Bone marrow (tissue), 2 donors: ENCODE measurements around the gene PCP2.

Experiments used
- DNase-seq, 2 donors: peaks; one replicate each; lab custom pipeline; 2025; lab: John Stamatoyannopoulos, UW

The PCP2 gene

DNA sequence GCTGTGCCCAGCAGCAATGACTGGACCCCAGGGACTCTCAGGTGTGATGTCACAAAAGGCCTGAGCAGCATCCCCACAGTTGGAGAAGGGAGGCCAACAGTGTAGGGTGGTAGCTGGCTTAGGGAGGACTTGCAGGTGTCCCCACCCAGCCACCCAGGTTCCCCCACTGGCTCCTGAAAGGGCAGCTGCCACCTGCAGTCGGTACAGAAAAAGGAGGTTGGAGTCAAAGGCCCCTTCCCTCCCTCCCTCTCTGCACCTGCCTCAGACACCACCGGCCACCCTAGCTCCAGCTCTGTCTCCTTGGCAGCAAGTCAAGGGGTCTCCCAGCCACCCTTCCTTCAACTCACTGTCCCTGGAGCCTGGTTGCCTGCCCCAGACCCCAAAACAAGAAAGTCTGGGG lies at the start of gene PCP2:
Gene PCP2 (minus strand): TSS at position 22 of the 400 bp plus-strand sequence. CDS start 262 bp downstream, outside the sequence.
- DNase-seq, result no peak

DNA sequence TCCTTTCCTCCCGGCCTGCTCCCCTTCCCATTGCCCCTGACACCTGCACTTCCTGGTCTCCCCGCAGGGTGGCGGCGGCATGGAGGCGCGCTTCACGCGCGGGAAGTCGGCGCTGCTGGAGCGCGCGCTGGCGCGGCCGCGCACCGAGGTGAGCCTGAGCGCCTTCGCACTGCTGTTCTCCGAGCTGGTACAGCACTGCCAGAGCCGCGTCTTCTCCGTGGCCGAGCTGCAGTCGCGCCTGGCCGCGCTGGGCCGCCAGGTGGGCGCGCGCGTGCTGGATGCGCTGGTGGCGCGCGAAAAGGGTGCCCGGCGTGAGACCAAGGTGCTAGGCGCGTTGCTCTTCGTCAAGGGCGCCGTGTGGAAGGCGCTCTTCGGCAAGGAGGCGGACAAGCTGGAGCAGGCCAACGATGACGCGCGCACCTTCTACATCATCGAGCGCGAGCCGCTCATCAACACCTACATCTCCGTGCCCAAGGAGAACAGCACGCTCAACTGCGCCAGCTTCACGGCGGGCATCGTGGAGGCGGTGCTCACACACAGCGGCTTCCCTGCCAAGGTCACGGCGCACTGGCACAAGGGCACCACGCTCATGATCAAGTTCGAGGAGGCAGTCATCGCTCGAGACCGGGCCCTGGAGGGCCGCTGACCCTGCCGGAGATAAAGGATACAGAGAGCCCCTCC lies 48.8 kb upstream of the PCP2 start:
- no peak for DNase-seq

DNA sequence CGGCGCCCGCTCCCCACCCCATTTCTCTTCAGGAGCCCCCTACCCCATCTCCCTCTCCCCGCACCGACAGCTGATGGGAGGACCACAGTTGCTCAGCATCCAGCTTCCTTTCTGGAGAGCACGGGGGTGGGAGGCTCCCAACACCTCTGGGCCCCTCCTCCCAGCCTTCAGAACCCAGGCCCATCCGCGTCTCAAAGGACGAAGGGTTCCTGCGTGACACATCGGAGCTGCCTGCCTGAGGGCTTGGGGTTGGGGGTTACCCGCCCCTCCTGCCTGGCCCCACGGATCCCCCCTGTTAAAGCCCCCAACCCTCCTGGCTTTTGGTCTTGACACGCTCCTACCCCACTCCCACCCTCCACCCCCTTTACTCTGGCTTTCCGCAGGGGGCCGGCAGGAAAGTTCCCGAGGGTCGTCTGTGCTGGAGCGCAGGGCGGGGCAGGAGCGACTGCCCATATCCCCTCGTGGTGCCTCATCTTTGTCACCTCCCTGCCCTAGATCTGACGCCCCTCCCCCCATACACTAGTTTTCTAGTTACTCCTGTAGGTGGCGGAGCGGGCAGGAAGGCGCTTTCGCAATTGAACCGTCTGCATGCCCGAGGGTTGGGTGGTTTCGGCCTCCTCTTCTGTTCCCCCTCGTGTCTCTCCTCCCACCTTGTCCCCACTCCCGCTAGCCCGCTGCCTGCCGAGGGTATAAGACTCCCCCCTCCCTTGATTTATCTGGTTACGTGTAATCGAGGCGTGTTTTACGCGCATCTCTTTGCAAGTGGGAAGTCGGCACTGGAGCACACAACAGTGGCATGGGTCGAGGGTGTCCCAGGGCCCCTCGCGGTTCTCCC lies 48.0 kb upstream of the PCP2 start:
- peak; percentile 80 to 83 for DNase-seq

DNA sequence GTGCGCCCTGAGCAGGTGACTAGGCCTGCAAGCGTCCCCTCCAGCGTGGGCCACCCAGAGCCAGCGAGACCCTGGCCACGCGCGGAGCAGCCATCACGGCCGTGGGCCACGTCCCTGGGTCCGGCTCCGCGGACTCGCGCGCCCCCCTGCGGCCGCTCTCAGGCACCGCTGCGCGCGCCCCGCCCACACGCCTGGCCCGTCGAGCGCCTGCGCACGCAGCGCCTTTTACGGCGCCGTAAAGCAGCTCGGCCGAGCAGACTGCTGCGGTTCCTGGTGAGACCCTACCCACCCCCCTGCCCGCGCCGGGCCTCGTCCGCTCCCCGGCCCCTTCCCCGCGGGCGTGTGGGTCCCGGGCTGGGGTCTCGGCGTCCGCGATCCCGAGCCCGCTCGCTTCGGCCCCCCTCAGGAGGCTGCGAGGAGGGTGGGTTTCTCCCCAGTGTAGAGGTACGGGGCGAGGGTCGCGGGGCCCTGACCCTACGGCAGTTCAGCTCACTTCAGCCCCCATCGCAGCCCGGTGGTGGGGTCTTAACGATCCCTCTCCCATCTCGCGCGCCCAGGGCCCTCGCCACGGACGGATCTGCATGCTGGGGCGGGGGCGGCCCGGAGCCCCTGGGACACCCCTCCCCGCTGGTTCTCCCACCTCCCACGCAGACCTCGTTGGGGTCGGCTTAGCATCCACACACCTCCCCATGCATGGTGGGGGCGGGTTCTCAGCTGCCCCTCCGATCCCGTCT lies 47.3 kb upstream of the PCP2 start, which contains the start of gene TRAPPC5:
Gene TRAPPC5 (plus strand): TSS at position 228 of the 734 bp plus-strand sequence. CDS start 1,421 bp downstream, outside the sequence.
- peak; percentile 50 to 76 for DNase-seq

DNA sequence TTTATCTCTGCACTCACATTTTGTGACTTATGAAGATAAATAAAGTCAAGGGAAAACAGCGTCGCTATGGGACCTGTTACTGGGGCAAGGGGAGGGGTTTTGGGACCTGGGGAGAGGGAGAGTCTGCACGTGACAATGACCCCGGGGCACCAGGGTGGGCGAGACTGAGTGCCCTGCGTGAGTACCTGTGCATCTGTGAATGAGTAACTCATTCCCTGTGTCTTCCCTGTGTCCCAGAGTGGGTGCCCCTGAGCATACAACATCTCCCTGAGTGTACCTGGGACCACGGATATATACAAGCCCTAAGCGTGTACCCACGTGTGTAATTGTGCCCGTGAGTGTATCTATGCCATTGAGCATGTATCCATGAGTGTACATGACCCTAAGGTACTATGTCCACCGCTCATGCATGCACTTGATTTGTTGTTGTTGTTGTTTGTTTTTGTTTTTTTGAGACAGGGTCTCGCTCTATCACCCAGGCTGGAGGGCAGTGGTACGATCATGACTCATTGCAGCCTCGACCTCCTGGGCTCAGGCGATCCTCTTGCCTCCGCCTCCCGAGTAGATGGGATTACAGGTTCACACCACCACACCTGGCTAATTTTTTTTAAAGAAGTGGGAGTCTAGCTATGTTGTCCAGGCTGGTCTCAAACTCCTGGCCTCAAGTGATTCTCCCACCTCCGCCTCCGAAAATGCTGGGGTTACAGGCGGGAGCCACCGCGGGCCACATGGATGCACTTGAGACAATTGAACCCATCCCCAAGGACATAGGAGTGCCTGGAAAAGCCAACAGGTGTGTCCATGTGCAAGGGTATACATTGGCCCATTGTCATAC lies 46.5 kb upstream of the PCP2 start:
- no peak for DNase-seq

DNA sequence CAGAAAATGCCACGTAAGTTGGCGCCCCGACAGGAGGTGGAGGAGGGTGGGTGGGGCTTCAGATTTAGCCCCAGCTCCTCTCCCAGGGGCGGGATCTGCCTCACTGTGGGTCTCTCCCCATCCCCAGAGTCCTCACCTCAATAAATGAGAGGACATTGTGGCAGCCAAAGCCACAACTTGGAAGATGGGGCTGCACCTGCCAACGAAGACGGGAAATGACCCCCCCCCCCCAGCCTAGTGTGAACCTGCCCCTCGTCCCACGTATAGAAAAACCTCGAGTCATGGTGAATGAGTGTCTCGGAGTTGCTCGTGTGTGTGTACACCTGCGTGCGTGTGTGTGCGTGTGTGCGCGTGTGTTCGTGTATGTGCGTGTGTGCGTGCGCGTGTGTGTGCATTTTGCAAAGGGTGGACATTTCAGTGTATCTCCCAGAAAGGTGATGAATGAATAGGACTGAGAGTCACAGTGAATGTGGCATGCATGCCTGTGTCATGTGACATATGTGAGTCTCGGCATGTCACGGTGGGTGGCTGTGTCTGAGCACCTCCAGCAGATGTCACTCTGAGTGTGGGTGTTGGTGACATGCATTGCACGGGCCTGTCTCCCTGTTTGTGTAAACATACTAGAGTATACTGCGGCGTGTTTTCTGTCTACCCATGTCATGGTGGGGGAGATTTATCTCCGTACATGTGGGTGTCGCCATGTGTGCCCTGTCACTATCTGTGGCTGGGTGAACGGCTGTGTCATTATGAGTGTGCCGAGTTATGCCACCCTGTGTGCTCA lies 45.6 kb upstream of the PCP2 start:
- peak in 1 of 2 donors; percentile 22 for DNase-seq

DNA sequence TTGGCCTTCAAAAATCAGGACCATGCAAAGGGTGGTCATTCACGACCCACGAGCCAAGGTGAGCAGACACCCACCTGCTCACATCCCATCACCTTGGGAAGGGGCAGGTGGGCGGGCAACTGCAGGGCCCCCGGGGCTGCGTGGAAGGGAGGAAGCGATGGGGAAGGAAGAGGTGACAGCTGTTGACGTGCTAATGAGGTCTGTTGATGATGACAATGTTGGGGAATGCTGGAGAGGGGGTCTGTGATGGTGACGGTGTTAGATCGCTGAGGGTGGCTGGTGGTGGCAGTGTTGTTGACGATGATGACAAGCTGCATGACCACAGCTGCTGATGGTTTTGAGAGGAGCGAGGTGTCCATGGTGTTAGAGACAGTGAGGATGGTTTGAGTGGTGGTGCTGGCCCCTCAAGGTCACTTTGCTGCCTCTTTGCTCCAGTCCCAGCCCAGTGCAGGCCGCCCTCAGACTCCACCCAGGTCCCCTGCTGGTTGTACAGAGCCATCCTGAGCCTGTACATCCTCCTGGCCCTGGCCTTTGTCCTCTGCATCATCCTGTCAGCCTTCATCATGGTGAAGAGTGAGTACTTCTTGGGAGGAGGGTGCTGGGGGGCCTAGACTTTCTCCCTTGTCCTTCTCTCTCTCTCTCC lies 44.3 kb upstream of the PCP2 start:
- DNase-seq, result no peak

DNA sequence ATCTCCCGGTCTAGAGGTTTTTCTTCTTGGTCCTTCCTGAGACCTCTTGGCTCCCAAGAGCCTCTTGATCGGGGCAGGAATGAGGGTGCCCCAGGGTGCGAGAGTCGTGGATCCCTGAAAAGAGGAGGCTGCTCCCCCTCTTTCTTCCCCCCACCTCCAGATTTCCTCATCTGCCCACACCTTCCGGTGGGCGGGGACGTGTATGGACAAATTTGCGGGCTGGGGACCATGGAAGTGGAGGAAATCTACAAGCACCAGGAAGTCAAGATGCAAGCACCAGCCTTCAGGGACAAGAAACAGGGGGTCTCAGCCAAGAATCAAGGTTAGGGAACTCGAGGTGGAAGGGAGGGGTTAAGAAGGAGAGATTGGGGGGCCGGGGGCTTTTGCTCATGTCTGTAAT lies 43.3 kb upstream of the PCP2 start, which contains the start of gene MCEMP1:
Gene MCEMP1 (plus strand): TSS at position 237 of the 400 bp plus-strand sequence. CDS start 31 bp downstream, at position 268.
- DNase-seq, result peak in 1 of 2 donors; percentile 25

DNA sequence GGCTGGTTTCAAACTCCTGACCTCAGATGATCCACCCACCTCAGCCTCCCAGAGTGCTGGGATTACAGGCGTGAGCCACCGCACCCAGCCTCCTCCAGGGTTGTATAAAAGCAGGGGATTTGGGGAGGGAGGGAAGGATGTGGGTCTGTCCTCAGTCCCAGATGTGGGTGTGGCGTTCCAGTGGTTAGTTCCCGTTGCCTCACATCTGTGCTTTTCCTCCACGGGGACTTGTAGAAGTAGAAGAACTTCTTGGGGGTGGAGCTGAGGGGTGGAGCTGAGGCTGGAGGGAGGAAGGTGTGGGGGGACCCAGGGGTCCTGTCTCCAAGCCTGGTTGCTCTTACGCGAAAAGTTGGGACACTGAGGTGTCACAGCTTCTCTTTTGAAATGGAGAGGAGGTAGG lies 42.9 kb upstream of the PCP2 start:
- no peak for DNase-seq

DNA sequence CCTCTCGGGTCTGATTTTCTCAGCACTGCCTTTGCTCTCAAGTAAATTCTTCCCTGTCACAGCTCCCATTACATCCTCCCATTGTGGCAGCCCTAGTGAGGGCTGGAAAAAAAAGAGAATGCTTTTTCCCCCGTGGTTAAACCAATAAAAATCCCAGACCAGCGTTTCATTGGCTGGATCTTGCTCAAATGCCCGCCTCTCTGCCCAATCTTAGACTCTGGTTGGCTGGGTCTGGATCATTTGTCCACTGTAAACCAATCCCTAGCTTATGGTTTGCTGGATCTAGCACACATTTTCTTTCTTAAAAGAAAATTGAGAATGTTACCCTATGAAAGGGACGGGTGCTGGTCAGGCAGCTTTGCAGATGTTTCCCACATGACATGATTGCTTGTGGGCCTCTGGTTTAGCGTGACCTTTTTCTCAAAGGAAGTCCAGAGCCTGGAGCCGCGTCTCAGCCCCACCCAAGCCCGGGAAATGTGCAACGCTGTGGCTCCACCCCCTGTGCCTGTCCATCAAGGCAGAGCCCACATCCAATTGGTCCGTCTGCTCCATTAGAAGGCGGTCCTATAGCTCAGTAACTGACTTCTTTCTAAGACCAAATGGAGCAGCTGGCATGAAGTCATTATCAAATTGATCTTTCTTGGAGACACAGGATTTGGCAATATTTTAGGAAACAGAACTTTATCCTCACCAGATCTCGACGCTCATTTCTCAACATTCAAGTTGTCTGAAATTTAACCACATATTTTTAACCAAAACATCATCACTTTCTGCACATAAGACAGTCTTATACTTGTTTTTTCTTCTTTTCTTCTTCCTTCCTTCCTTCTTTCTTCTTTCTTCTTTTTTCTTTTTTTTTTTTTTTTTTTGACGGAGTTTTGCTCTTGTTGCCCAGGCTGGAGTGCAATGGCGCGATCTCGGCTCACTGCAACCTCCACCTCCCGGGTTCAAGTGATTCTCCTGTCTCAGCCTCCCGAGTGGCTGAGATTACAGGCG lies 40.8 kb upstream of the PCP2 start:
- DNase-seq, result peak in 1 of 2 donors; percentile 64

DNA sequence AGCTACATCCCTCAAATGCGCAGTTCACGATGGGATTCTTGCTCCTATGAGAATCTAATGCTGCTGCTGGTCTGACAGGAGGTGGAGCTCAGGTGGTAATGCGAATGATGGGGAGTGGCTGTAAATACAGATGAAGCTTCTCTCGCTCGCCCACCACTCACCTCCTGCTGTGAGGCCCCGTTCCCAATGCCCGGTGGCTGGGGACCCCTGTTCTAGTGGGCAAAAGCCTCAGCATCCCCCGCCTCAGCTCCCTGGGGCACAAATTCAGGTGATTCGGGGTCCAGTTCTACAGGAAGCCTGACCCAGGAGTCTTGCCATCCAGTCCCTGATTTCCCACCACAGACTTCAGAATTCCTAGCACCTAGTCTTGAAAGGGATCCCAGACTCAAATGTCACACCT lies 39.0 kb upstream of the PCP2 start:
- no peak for DNase-seq

DNA sequence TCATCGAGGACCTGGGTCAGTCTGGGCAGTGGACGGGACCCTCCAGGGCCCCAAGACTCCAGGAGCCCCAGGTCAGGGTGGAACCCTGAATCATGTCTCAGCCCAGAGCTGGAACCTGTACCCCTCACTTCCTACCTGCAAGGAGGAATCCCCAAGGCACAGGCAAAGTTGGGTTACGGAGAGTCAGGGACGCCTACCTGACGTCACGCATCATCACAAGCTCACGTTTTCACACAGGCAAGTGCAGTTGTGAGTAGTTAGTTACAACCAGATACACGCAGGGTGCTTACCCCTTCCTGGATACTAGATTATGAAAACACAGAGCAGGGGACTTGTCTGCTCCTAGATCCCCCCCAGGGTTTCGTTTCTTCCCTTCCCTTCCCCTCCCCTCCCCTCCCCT lies 37.3 kb upstream of the PCP2 start:
- DNase-seq, result no peak

DNA sequence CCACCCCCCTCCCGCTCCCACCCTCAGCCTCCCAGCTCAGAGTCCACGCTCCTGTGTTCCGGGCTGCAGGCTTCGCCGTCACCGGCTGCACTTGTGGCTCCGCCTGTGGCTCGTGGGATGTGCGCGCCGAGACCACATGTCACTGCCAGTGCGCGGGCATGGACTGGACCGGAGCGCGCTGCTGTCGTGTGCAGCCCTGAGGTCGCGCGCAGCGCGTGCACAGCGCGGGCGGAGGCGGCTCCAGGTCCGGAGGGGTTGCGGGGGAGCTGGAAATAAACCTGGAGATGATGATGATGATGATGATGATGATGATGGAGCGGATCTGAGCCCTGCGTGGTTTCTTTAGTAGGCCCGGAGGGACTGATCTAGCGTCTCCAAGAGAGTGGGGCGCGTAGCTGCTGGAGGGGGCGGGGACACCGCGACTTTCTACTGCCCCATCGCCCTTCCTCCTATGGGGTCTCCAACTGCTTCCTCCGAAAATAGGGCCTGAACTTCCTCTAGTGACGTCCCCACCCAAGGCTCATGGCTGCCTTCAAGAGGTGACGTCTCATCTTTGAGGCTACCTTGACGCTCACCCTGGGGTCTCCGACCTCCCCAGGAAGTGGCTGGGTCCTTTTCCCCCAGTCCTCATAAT lies 36.7 kb upstream of the PCP2 start:
- DNase-seq, result peak in 1 of 2 donors; percentile 13

DNA sequence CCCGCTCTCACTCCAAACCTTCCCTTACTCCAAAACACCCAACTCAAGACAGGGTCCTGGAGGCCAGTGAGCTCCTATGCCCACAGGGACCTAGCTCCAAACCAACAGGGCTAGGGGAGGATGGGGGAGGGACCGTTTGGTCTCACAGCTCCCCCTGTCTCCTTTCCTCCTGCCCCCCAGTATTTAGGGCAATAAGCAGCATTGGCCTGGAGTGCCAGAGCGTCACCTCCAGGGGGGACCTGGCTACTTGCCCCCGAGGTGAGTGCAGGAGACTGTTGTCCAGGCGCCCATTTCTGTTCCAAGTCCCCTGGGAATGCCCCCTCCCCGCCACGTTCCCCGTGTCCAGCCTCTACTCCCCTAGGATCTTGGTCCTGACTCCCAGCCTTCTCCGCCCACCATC lies 36.1 kb upstream of the PCP2 start:
- no peak for DNase-seq

DNA sequence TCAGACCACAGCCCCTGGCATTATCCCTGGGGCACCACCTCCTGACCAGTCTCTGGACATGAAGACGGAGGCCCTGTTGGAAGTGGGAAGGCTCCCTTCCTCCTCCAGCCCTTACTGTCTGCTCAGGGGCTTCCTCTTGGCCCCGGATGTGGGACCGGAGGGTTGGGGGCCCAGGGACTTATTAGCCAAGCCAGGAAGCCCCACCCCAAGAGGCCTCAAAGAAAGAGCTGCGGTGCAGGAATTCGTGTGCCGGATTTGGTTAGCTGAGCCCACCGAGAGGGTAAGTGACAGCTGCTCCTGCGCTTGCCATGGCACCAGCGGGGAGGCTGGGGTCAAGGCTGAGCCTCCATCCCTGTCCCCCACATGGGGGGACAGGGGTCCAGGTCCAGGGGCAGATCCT lies 35.3 kb upstream of the PCP2 start, which contains the start of gene RETN:
Gene RETN (plus strand): TSS at position 208 of the 400 bp plus-strand sequence. CDS start 278 bp downstream, outside the sequence.
- DNase-seq, result no peak

DNA sequence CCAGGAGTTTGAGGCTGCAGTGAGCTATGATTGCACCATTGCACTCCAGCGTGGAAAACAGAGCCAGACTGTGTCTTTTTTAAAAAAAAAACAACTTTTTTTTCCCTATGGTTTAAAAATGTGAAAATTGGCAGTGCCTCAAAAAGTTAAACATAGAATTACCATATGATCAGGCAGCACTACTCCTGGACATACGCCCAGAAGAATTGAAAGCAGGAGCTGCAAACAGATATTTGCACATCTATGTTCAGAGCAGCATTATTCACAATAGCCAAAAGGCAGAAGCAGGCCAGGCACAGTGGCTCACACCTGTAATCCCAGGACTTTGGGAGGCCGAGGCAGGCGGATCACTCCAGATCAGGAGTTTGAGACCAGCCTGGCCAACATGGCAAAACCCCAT lies 31.6 kb upstream of the PCP2 start:
- DNase-seq, result no peak

DNA sequence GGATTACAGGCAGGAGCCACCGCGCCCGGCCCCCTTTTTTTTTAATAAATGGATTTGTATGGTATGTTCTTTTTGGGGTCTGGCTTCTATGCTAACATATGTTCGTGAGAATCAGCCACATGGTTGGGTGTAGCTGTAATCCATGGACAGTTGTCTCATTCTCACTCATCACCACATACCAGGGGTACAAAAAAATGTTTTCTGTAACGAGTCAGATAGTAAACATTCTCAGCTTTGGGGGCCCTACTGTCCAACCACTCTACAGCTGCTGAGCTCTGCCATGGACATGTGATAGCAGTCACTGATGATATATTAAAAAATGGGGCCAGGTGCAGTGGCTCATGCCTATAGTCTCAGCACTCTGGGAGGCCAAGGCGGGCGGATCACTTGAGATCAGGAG lies 30.2 kb upstream of the PCP2 start:
- no peak for DNase-seq

DNA sequence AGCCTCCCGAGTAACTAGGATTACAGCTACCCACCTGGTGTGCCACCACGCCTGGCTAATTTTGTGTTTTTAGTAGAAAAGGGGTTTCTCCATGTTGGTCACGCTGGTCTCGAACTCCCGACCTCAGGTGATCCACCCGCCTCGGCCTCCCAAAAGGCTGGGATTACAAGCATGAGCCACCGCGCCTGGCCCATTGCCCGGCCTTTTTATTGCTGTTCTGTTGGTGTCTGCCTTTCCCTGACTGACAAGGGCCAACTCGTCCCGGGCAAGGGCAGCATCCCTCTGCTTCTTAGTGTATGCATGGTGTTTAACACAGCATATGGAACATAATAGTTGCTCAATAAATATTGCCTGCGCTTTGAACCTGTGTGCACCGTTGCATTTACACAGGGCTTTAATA lies 29.1 kb upstream of the PCP2 start:
- no peak for DNase-seq
